Glutamatergic neuron (in vitro differentiated cells): Measurements from ENCODE around the gene FXYD2. TPM values are rescaled to one million over a fixed set of nuclear protein-coding genes. Genes with fewer than 3 reads are reported as not detected.

Experiments
- DNase-seq: peaks from one replicate; pipeline ENCODE4 v3.0.0; 2022
- H3K27ac Mint-ChIP-seq: one replicate; pipeline ENCODE4 v1.8.0; 2020; ENCODE audit warnings: mild to moderate bottlenecking, mixed read lengths, inconsistent platforms; ENCODE audit not compliant: unreplicated experiment
- H3K27me3 Mint-ChIP-seq: one replicate; pipeline ENCODE4 v1.8.0; 2020; ENCODE audit warnings: mild to moderate bottlenecking, moderate library complexity, mixed read lengths, inconsistent platforms; ENCODE audit not compliant: unreplicated experiment
- H3K36me3 Mint-ChIP-seq: one replicate; pipeline ENCODE4 v1.8.0; 2020; ENCODE audit warnings: mild to moderate bottlenecking, mixed read lengths, inconsistent platforms; ENCODE audit not compliant: unreplicated experiment
- H3K4me1 Mint-ChIP-seq: one replicate; pipeline ENCODE4 v1.8.0; 2020; ENCODE audit warnings: mild to moderate bottlenecking, low read depth, mixed read lengths, inconsistent platforms; ENCODE audit not compliant: unreplicated experiment
- H3K4me3 Mint-ChIP-seq: one replicate; pipeline ENCODE4 v1.8.0; 2020; ENCODE audit warnings: mild to moderate bottlenecking, mixed read lengths, inconsistent platforms; ENCODE audit not compliant: unreplicated experiment
- H3K9me3 Mint-ChIP-seq: one replicate; pipeline ENCODE4 v1.8.0; 2020; ENCODE audit warnings: mild to moderate bottlenecking, moderate library complexity, mixed read lengths, inconsistent platforms; ENCODE audit not compliant: unreplicated experiment
- CTCF ChIP-seq: fragments of 200-600 bp; sonication (generic); IDR thresholded peaks from one replicate; pipeline ENCODE4 v1.5.0; 2021; ENCODE audit not compliant: partially characterized antibody, unreplicated experiment
- total RNA-seq: library from RNA; stranded (reverse); fragmentation: NEBNext Ultra II Directional; extraction: Animal tissue kit (Norgen Biotek cat#: 25700); gene quantifications from one replicate; pipeline ENCODE4 v1.2.1, GENCODE V29; 2021; ENCODE audit not compliant: unreplicated experiment

The FXYD2 gene
- total RNA-seq, 1 donor from 2014 or later = 0.44 TPM

DNA sequence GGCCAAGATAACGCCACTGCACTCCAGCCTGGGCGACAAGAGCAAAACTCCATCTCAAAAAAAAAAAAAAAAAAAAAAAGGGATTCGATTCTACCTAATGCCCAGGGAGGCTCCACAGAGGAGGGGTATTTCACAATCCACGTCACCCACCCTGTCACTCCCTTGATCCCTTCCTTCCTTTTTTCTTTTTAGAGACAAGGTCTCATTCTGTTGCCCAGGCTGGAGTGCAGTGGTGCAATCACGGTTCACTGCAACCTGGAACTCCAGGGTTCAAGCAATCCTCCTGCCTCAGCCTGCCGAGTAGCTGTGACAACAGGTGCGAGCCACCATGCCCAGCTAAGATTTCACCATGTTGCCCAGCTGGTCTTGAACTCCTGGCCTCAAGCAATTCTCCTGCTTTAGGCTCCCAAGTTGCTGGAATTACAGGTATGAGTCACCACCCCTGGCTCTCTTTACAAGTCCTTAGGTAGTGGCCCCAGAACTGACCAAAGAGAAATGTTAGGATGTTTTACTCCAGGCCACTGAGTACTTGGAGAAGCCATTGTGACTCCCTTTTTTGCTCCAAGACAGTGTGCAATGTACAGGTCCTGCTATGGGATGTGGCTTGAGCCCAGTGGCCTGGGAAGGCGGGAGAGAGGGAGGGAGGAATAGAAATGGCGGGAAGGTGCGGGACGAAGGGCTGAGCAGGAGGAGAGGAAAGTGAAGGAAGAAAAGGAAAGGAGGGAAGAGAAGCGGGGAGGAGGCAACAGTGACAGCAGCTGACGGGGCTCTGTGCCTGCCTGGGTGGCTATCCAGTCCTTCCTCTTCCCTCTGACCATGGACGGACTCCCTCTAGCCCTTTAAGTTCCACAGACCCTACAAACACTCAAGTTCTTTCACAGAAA, 11.8 kb upstream of the FXYD2 start:
- peak; percentile 10 for DNase-seq
- peaks cover 4% of the 10 kb centered on the region for H3K27me3 Mint-ChIP-seq
- H3K27ac Mint-ChIP-seq = no peak overlapping the region
- H3K36me3 Mint-ChIP-seq = no peaks in the 10 kb centered on the region
- H3K4me3 Mint-ChIP-seq = no peak overlapping the region
- no peak for TF ChIP-seq CTCF
- H3K4me1 Mint-ChIP-seq = peaks cover 15% of the 10 kb centered on the region
- H3K9me3 Mint-ChIP-seq = peaks cover 1% of the 10 kb centered on the region

GRCh38 chr11:117835576-117835975, 11.0 kb upstream of the FXYD2 start:
- DNase-seq = no peak
- Mint-ChIP-seq H3K36me3 (no peaks in the 10 kb centered on the region), H3K9me3 (peaks cover 2% of the 10 kb centered on the region), H3K4me3 (no peak overlapping the region), H3K27me3 (peaks cover 4% of the 10 kb centered on the region), H3K27ac (no peak overlapping the region), H3K4me1 (peaks cover 15% of the 10 kb centered on the region)
- no peak for TF ChIP-seq CTCF

DNA sequence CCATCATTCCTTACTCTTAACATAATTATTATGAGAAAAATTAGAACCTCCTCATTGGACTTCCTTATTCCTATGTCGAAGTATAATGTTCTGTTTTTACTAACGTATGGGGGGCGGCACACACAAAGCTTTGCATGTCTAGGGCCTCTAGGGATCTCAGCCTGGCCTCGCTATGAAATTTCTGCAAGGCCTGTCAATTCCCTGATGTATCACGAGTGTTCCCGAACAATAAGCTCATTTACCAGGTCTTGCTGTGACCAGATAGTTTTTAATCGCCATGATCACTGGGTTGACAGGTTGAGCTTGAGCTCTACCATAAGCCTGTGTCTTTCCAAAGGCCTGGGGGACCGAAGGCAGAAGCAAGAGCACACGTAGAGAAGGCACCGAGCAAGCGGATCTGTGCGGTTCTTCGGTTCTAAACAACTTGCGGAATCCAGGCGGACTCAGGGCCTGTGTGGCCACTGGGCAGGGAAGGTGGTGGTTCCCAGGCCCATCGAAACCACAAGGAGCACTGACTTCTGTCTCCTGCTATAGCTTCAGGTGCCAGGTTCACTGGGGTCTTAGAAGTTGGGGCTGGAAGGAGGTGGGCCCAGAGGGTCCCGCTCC, 10.4 kb upstream of the FXYD2 start:
- peaks cover 15% of the 10 kb centered on the region for H3K4me1 Mint-ChIP-seq

DNA sequence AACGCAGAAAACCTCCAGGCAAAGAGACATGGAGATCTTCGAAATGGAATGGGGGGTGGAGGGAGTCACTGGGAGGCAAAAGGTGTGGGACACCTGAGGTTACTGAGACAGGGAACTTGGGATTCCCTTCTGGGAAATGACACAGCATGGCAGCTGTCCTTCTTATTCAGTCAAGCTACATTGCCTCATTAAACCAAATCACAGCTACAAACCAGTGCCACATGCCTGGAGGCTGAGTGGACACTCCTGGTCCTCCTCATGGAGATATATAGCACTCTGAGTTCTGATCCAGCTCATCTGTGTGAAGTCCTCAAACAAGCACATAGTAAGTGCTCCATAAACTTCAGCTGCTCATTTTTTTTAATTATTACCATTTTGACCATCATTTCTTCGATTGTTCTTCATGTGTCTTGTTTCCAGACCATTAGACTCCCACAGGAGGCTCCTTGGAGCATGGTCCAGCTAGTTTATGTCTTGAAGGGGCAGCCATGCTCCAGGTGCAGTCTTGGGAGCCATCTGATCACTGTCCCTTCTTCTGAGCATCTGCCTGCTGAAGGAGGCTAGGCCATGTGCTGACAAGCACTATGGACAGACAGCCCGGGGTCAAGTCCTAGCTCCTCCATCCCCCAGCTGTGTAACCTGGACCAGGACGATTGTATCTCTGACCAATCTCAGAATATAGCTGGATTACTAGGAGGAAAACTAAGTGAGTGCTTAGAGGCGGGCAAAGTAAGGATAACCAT, 9.7 kb upstream of the FXYD2 start:
- H3K4me3 Mint-ChIP-seq = no peak overlapping the region

More for the DNA sequence above, 10.4 kb upstream of the FXYD2 start:
- Mint-ChIP-seq H3K36me3 (no peaks in the 10 kb centered on the region), H3K4me3 (no peak overlapping the region), H3K27me3 (peaks cover 4% of the 10 kb centered on the region), H3K9me3 (peaks cover 4% of the 10 kb centered on the region), H3K27ac (no peak overlapping the region)
- TF ChIP-seq CTCF = no peak
- no peak for DNase-seq

More for the DNA sequence above, 9.7 kb upstream of the FXYD2 start:
- Mint-ChIP-seq H3K27me3 (peaks cover 4% of the 10 kb centered on the region), H3K4me1 (peaks cover 15% of the 10 kb centered on the region), H3K36me3 (no peaks in the 10 kb centered on the region), H3K9me3 (peaks cover 4% of the 10 kb centered on the region), H3K27ac (no peak overlapping the region)
- no peak for TF ChIP-seq CTCF
- no peak for DNase-seq
